NCI-H2227 treated with DMSO at 0.1 percent for 48 hours (cell line): Measurements from ENCODE around the gene PHF14.

Source experiments
- DNase-seq: peaks from one replicate; lab custom pipeline; 2025; lab: John Stamatoyannopoulos, UW

PHF14 gene

GRCh38 chr7:11175371-11175770 is 201.7 kb downstream of the PHF14 start:
- DNase-seq = no peak

- DNase-seq = peak; percentile 38
These were observed 202.2 kb downstream of the PHF14 start for GRCh38 chr7:11175887-11176286.

DNA sequence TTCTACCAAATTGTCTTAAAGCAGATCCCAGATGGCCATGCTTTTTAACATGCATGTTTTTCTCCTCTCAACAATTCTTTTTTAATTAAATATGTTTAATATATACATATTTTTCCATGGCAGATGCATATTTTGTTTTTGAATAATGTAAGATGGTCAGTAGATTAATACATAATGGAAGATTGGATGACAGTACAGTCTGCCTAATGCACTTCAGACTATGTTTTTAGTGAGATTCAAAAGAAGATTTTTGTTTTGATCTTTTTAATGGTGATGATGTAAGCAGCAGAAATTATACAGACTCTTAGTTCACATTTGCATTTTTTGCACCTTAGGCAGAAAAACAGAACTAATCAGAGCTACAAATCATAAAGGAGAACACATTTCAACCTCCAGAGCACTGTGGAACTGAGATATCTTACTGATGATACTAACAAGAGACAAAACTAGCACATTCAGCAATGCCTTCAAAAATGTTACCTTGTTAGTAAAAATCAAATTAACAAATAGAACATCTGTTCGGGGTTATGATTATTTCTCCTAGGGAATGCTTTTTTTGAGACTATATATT is 203.4 kb downstream of the PHF14 start:
- no peak for DNase-seq

DNA sequence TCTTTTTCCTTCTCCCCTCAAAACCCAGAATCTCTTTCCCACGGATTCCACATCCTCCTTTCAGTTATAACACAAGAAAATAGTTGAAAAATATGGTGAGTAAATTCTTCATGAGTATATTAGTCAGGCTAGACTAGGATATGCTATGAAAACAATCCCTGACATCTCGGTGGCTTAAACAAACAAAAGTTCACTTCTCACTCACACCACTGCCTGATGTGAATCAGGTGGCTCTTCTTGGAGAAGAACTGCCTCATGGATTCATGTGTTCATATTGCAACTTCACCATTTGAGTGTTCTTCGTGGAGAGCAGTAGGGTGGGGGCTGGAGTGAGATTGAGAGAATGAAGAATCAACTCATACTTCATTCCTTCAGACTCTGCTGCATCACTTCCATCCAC is 204.1 kb downstream of the PHF14 start:
- DNase-seq = no peak

GRCh38 chr7:11181590-11181989 is 207.9 kb downstream of the PHF14 start:
- no peak for DNase-seq

DNA sequence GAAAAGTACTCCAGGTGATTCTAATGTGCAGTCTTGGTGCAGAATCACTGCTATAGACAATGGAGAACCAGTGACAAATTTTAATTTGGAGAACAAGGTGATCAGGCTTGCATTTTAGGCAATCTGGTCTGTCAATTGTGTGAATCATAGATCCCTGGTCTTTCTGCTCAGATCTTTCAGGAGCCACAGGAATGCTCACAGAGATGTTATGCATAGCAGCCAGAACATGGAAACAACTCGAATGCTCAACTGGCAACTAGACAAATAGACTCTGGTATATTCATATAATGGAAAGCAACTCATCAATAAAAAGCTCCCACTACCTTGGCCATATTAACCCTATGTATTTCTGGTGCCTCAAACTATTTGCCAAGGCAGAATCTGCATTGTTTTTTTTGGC is 209.1 kb downstream of the PHF14 start:
- no peak for DNase-seq

GRCh38 chr7:11185179-11185815 is 211.6 kb downstream of the PHF14 start:
- no peak for DNase-seq

- no peak for DNase-seq
These were observed 215.0 kb downstream of the PHF14 start for GRCh38 chr7:11188529-11189310.

DNA sequence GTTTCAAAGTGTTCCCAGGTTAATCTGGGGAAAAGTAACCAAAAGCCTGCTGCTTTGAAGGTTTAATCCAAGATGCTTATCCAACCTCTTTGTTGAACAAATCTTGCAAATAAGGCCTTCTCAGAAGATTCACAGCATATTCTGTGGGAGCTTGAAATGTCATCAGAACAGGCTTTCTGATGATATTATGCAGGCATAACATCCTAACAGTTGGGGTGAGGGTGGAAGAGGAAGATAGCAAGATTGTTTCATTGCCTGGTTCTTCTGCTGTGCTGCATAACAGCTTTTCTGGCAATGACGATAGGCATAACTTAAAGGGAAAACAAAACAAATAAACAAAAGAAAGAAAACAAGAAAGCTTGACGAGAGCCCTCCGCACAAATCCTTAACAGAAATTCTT is 217.4 kb downstream of the PHF14 start:
- no peak for DNase-seq

DNA sequence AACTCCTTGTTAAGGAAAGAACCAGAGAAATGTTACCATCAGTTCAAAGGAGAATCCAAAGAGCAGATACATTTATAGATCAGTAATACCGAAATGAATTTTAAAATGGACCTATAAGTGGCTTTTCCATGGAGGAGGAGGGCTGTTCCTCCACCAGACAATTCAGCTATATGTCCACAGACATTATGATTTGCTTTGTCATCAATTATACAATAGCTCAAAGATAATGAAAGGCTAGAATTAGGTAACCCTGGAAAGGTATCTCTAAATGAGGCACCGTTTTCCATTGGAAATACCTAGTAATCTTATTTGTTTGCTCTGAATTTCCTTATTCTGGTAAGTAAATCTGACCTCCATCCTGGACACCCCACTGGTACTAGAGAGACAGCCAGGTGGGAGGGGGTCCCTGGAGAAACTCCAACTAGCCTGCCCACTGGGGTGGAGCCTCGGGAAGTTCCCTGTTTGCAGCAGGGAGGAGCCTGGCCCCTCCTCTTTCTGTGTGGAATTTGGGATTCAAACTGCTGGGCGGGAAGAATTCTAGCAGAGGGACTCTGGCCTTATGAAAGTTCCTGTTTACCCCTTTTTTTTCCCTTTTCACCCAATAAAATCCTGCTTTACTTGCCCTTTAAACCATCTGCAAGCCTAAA is 218.0 kb downstream of the PHF14 start:
- DNase-seq = no peak

DNA sequence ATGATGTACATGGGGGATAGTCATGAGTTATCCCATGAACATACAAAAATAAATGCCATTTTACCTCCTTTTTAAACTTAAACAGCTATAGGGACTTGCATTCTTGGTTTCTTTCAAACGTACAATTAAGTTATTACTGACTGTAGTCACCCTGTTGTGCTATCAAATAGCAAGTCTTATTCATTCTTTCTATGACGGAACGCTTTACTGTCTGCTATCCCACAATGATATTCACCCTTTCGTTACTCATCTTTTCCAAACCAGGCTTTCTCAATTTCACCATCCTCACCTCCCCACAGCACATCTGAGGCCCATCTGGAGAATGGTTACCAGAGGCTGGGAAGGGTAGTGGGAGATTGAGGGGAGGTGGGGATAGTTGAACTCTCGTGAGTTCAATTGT is 218.8 kb downstream of the PHF14 start:
- no peak for DNase-seq

DNA sequence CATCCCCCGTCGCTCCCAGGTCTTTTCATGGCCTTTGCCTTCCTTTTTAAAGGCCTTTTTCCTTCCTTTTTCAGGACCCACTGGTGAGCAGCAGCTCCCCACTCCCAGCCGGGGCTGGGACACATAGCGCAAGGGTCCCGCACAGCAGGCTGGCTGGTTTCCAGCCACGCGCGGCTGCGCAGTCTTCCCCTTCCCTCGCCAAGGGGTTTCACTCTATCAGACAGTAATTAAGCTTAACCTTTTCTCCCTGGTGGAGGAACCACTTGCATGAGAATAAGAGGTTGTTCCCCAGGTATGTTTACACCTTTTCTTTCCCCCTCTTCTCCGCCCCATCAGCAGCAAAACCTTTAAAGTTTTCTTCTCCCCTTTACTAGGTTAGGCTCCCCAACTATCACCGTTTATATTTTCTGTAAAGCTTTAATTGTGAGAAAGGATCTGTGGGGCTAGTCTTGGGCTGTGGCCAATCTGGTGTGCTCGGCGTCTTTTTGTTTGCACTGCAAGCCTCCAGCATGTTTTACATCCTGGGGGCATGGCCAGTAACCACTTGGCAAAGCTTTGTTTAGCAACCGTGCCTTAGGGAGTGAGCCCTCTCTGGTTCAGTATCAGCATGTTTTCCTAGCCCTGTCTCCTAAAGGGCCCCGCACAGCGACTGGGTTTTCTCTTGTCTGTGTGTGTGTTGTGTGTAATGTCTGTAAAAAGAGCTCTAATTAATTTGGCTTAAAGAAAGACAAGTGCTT is 219.6 kb downstream of the PHF14 start:
- peak; percentile 28 for DNase-seq

DNA sequence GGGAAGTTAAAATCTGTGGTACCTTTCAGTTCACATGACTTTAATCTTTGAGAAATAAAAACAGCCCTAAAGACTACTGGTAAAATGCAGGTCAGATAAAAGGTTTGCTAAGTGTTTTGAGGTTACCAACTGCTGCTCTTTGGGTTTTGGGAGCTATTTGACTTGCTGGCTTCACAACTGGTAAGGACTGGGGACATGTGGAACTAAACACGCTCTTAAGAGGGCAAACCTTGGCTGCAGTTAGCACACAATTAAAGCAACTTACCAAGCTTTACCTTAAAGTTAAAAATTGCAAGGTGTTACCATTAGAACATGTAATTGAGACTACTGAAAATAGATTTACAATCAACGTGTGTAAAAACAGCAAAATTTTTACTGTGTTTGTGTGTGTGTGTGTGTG is 220.2 kb downstream of the PHF14 start:
- DNase-seq = no peak

DNA sequence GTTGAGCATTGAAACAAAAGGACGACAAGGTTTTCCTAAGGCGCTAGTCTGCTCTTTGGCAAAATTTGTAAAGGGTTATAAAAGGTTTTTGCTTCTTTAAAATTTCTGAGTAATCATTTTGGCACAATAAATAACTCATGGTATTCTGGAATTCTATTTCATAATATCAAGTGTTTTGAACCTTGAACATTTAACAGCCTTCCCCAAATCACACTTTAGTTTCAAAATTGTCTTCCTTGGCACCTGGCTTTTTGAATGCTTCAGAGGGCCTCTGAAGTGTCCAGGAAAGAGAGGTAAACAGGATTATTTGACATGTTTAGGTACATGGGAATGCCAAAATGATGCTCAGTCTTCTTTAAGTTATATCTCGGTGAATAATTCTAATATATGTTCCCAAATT is 220.8 kb downstream of the PHF14 start:
- DNase-seq = no peak

GRCh38 chr7:11195502-11195901 is 221.8 kb downstream of the PHF14 start:
- DNase-seq = no peak

- no peak for DNase-seq
These were observed 222.5 kb downstream of the PHF14 start for GRCh38 chr7:11196143-11196542.

DNA sequence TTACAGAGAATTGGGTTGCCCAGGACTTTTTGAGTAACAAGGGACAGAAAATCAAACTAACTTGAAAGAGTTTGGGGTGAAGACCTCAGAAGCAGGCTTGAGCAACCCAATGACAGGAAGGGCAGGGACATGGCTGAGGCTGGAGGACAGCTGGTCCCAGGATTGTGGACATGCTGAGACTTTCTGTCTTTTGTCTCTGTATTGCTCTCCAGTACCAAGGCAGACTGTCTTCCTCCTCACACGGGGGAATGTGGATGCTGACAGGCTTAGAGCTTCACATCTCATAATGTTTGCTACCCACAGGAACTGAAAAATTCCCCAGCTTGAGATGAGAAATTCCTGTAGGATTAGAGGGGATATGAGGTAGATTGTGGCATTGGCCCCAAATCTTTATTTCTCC is 229.6 kb downstream of the PHF14 start:
- no peak for DNase-seq

DNA sequence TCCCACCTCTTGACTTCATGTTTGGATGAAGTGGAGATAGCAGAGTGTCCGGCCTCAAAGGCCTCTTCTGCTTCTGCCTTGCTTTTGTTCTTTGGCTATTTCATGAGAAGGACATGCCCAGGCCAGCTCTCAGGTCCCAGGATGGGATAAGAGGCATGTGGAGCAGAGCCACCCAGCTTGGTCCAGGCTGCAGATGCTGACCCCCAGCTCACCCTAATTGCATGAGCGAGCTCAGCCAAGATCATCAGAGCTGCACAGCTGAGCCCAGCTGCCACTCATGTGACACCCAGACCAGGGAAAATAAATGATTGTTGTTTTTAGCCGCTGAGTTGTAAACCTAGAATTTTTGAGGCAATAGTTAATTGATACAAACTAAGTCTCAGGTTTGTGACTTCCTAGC is 230.0 kb downstream of the PHF14 start:
- no peak for DNase-seq

GRCh38 chr7:11206177-11206899 is 232.7 kb downstream of the PHF14 start:
- DNase-seq = no peak

- DNase-seq = no peak
These were observed 233.9 kb downstream of the PHF14 start for GRCh38 chr7:11207565-11207964.

DNA sequence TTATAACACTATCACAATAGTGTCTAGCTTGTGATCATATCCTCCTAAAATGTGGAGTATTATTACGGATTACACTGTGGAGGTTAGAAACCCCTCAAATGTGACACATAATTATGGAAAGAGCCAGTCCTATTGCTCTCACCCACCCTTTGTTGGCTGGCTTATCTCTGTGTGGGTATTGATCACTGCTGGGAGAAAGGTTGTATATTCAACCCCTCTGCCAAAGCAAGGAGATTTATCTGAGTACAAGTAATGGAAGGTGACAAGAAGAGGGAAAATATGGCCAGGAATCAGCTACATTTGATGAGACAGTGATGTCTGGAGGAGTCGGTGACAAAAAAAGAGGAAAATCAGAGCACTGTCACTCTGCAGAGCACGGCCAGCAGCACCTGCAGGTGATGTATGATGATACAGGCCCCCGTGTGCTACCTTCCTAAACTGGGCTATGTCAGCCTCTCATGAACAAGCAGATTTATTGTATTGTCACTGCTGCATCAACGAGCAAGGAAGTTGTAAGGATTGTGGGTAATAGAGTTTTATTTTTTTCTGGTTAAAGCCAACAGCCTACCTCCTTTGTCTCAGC is 235.3 kb downstream of the PHF14 start:
- no peak for DNase-seq
